GM23338 (cell line): ENCODE results near the gene FOXN1. TPM values are rescaled to one million over a fixed set of nuclear protein-coding genes. Genes with fewer than 3 reads are reported as not detected.

Experiments
- ATAC-seq: fragments of 200-7000 bp; cut with Tn5 transposase; 3 replicates; pipeline ENCODE4 v1.9.1; 2020
- DNase-seq: peaks from one replicate; pipeline ENCODE4 v3.0.0-alpha.2; 2015; ENCODE audit warnings: low spot score
- H2AFZ ChIP-seq: fragments of 200-600 bp; sonication (generic); 2 replicates; pipeline ENCODE4 v1.8.0; 2016; ENCODE audit warnings: antibody characterized with exemption, mild to moderate bottlenecking, moderate library complexity
- H3F3A ChIP-seq: fragments of 200-600 bp; sonication (generic); replicated peaks from 2 replicates; pipeline ENCODE4 v1.8.0; 2017; ENCODE audit warnings: antibody characterized with exemption, mixed run types, low read depth
- H3K27ac ChIP-seq: fragments of 200-600 bp; sonication (generic); 2 replicates; pipeline ENCODE4 v1.6.1; 2016; ENCODE audit warnings: low read depth
- H3K27me3 ChIP-seq: fragments of 200-600 bp; sonication (generic); 2 replicates; pipeline ENCODE4 v1.8.0; 2016; ENCODE audit warnings: mild to moderate bottlenecking, mixed run types, moderate library complexity; ENCODE audit not compliant: insufficient read depth
- H3K36me3 ChIP-seq: fragments of 200-600 bp; sonication (generic); 2 replicates; pipeline ENCODE4 v1.8.0; 2016; ENCODE audit warnings: mild to moderate bottlenecking; ENCODE audit not compliant: insufficient read depth
- H3K4me1 ChIP-seq: fragments of 200-600 bp; sonication (generic); 2 replicates; pipeline ENCODE4 v1.8.0; 2016; ENCODE audit warnings: mild to moderate bottlenecking, moderate library complexity; ENCODE audit not compliant: insufficient read depth
- H3K4me2 ChIP-seq: fragments of 200-600 bp; sonication (generic); 2 replicates; pipeline ENCODE4 v1.7.1; 2017; ENCODE audit warnings: mixed run types
- H3K4me3 ChIP-seq: fragments of 200-600 bp; sonication (generic); 2 replicates; pipeline ENCODE4 v1.6.1; 2016; ENCODE audit warnings: mixed run types
- H3K79me2 ChIP-seq: fragments of 200-600 bp; sonication (generic); replicated peaks from 2 replicates; pipeline ENCODE4 v1.8.0; 2017; ENCODE audit warnings: mild to moderate bottlenecking; ENCODE audit not compliant: insufficient read depth
- H3K9me2 ChIP-seq: fragments of 200-600 bp; sonication (generic); 2 replicates; pipeline ENCODE4 v1.8.0; 2017; ENCODE audit not compliant: insufficient read depth
- H4K20me1 ChIP-seq: fragments of 200-600 bp; sonication (generic); replicated peaks from 2 replicates; pipeline ENCODE4 v1.8.0; 2017; ENCODE audit warnings: mild to moderate bottlenecking; ENCODE audit not compliant: insufficient read depth
- H3K27ac Mint-ChIP-seq: 2 replicates; pipeline ENCODE4 v1.8.0; 2020; ENCODE audit warnings: inconsistent platforms, mild to moderate bottlenecking, moderate library complexity, mixed read lengths
- H3K27me3 Mint-ChIP-seq: 3 replicates; pipeline ENCODE4 v1.8.0; 2022; ENCODE audit warnings: low read depth, mild to moderate bottlenecking, moderate library complexity, mixed read lengths, inconsistent platforms; ENCODE audit not compliant: insufficient read depth, poor library complexity
- H3K36me3 Mint-ChIP-seq: 3 replicates; pipeline ENCODE4 v1.8.0; 2021; ENCODE audit warnings: low read depth, mild to moderate bottlenecking, inconsistent platforms, moderate library complexity, mixed read lengths
- H3K4me1 Mint-ChIP-seq: 3 replicates; pipeline ENCODE4 v1.8.0; 2020; ENCODE audit warnings: mild to moderate bottlenecking, inconsistent platforms, mixed read lengths
- H3K4me3 Mint-ChIP-seq: 3 replicates; pipeline ENCODE4 v1.8.0; 2021; ENCODE audit warnings: moderate library complexity, mild to moderate bottlenecking, inconsistent platforms, mixed read lengths
- H3K9me3 Mint-ChIP-seq: 3 replicates; pipeline ENCODE4 v1.8.0; 2020; ENCODE audit warnings: moderate library complexity, mild to moderate bottlenecking, inconsistent platforms, mixed read lengths
- CREB1 ChIP-seq: fragments of 250-450 bp; sonication (Bioruptor Pico); IDR thresholded peaks from 2 replicates; pipeline ENCODE4 v1.5.0; 2020; ENCODE audit warnings: low read depth, mild to moderate bottlenecking, moderate library complexity
- EZH2 ChIP-seq: fragments of 200-600 bp; sonication (generic); IDR thresholded peaks from one replicate; pipeline ENCODE4 v1.8.0; 2017; ENCODE audit warnings: antibody characterized with exemption, mild to moderate bottlenecking, low read depth; ENCODE audit not compliant: unreplicated experiment
- EZH2phosphoT487 ChIP-seq: fragments of 200-600 bp; sonication (generic); IDR thresholded peaks from one replicate; pipeline ENCODE4 v1.8.1; 2018; ENCODE audit warnings: antibody characterized with exemption; ENCODE audit not compliant: unreplicated experiment
- JUNB ChIP-seq: IDR thresholded peaks from one replicate; pipeline ENCODE4 v1.6.1; 2016; ENCODE audit warnings: antibody characterized with exemption; ENCODE audit not compliant: unreplicated experiment
- NANOG ChIP-seq: IDR thresholded peaks from 2 replicates; pipeline ENCODE4 v1.6.1; 2016; ENCODE audit warnings: antibody characterized with exemption, borderline replicate concordance
- STAT1 ChIP-seq: IDR thresholded peaks from one replicate; pipeline ENCODE4 v1.6.1; 2016; ENCODE audit warnings: antibody characterized with exemption; ENCODE audit not compliant: unreplicated experiment
- ZNF114 ChIP-seq: fragments of 250-450 bp; sonication (Bioruptor Pico); IDR thresholded peaks from 2 replicates; pipeline ENCODE4 v1.5.0; 2020; ENCODE audit warnings: mild to moderate bottlenecking, moderate library complexity
- polyA plus RNA-seq: library from polyadenylated mRNA; unstranded; fragments of >200 nt; fragmentation: Nextera tagmentation; extraction: Ambion mirVana; gene quantifications from 2 replicates; pipeline ENCODE4 v1.2.1, GENCODE V29; 2016
- total RNA-seq: library from RNA; depleted of rRNA; stranded (reverse); fragments of >200 nt; shearing (Covaris generic); gene quantifications from 2 replicates; pipeline ENCODE4 v1.2.3, GENCODE V29; 2014
- TF ChIP-seq, protein P1 (sequence below): fragments of 250-450 bp; sonication (Bioruptor Pico); IDR thresholded peaks from 2 replicates; pipeline ENCODE4 v1.5.0; 2020; ENCODE audit warnings: mild to moderate bottlenecking, moderate library complexity
- TF ChIP-seq, protein P2 (sequence below): IDR thresholded peaks from one replicate; pipeline ENCODE4 v1.6.1; 2018; ENCODE audit warnings: antibody characterized with exemption; ENCODE audit not compliant: unreplicated experiment
- TF ChIP-seq, protein P3 (sequence below), 2 experiments: fragments of 200-600 bp in 1 of 2; sonication (generic) in 1 of 2; conservative IDR thresholded peaks; 2 replicates each; pipeline versions ENCODE4 v1.5.1 to v1.6.1; 2016 to 2017; ENCODE audit warnings: antibody characterized with exemption in 2 of 2, low read depth in 2 of 2, mild to moderate bottlenecking in 2 of 2, moderate library complexity in 1 of 2
- TF ChIP-seq, protein P4 (sequence below): IDR thresholded peaks from 2 replicates; pipeline ENCODE4 v1.6.1; 2016; ENCODE audit warnings: antibody characterized with exemption

The FOXN1 gene
- total and polyA plus RNA-seq, 2 experiments from 2014 or later = not detected

DNA sequence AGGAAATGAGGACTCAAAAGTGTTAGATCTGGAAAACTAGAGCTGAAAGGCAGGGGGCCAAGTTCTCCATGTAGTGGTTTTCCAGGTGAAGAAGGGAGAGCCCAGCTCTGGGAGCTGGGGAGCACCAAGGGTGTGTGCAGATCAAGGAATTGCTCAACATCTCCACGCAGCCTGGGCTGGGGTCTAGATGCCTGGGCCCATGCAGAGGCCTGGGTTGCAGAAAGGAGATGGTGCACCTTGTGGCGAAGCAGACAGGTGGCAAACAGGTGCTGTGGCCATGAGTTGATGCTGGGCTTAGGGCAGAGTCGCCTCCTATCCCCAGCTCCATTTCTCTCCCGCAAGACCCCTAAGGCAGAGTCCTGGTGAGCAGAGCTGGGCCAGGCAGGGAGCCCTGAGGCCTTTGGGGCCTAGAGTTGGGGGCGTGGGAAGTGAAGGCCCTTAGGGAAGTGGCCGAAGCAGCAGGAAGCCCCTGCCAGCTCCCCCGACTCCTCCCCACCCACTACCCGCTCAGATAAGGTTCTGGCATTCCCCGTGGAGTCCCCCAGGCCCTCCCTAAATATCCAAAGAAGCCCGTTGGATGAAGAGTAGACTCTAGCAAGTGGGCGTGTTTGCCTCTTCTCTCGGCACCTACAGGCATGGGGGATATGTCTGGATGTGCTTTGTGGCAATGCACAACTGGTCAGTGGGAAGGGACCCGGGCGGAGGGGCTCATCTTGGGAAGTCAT lies 777 bp downstream of the FOXN1 start (continued):
- TF ChIP-seq, protein P1, sequence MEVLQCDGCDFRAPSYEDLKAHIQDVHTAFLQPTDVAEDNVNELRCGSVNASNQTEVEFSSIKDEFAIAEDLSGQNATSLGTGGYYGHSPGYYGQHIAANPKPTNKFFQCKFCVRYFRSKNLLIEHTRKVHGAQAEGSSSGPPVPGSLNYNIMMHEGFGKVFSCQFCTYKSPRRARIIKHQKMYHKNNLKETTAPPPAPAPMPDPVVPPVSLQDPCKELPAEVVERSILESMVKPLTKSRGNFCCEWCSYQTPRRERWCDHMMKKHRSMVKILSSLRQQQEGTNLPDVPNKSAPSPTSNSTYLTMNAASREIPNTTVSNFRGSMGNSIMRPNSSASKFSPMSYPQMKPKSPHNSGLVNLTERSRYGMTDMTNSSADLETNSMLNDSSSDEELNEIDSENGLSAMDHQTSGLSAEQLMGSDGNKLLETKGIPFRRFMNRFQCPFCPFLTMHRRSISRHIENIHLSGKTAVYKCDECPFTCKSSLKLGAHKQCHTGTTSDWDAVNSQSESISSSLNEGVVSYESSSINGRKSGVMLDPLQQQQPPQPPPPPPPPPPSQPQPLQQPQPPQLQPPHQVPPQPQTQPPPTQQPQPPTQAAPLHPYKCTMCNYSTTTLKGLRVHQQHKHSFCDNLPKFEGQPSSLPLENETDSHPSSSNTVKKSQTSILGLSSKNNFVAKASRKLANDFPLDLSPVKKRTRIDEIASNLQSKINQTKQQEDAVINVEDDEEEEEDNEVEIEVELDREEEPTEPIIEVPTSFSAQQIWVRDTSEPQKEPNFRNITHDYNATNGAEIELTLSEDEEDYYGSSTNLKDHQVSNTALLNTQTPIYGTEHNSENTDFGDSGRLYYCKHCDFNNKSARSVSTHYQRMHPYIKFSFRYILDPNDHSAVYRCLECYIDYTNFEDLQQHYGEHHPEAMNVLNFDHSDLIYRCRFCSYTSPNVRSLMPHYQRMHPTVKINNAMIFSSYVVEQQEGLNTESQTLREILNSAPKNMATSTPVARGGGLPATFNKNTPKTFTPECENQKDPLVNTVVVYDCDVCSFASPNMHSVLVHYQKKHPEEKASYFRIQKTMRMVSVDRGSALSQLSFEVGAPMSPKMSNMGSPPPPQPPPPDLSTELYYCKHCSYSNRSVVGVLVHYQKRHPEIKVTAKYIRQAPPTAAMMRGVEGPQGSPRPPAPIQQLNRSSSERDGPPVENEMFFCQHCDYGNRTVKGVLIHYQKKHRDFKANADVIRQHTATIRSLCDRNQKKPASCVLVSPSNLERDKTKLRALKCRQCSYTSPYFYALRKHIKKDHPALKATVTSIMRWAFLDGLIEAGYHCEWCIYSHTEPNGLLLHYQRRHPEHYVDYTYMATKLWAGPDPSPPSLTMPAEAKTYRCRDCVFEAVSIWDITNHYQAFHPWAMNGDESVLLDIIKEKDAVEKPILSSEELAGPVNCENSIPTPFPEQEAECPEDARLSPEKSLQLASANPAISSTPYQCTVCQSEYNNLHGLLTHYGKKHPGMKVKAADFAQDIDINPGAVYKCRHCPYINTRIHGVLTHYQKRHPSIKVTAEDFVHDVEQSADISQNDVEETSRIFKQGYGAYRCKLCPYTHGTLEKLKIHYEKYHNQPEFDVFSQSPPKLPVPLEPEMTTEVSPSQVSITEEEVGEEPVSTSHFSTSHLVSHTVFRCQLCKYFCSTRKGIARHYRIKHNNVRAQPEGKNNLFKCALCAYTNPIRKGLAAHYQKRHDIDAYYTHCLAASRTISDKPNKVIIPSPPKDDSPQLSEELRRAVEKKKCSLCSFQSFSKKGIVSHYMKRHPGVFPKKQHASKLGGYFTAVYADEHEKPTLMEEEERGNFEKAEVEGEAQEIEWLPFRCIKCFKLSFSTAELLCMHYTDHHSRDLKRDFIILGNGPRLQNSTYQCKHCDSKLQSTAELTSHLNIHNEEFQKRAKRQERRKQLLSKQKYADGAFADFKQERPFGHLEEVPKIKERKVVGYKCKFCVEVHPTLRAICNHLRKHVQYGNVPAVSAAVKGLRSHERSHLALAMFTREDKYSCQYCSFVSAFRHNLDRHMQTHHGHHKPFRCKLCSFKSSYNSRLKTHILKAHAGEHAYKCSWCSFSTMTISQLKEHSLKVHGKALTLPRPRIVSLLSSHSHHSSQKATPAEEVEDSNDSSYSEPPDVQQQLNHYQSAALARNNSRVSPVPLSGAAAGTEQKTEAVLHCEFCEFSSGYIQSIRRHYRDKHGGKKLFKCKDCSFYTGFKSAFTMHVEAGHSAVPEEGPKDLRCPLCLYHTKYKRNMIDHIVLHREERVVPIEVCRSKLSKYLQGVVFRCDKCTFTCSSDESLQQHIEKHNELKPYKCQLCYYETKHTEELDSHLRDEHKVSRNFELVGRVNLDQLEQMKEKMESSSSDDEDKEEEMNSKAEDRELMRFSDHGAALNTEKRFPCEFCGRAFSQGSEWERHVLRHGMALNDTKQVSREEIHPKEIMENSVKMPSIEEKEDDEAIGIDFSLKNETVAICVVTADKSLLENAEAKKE (CRISPR knock-in tag) = no peak

DNA sequence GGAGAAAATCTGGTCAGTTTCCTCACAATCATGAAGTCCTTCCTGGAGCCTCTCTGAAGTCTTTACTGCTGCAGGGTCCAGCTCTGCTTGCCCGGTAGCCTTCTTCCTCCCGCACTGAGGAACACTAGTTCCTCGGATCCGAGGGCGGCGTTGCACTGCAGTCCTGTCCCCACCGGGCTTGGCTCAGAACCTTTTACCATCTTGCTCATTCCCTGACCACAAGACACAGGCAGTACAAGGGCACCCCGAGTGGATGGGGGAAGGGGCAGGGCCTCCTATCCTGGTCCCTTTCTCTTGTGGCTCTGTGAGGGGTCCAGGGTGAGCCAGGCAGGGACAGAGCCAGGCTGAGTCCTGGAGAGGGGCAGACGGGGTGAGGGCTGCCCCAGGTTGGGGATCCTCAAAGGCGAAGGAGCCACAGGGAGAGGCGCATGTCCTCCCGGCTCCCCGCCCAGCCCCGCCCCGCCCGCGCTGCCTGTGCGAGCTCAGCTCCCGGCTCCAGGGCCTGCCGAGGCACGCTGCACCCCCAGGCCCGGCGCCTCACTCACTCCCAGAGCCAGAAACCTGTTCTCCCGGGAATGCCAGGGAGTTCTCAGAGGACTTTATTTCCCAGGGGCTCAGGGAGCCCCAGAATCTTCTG lies 1.5 kb downstream of the FOXN1 start:
- Histone ChIP-seq H3K4me3 (peak overlapping the region; percentile 32), H3K27me3 (0 out of 2 replicates have a peak, but pooled peaks cover 6% of the 10 kb centered on the region), H3K4me2 (peak overlapping the region; percentile 60), H3F3A (no peaks in the 10 kb centered on the region), H3K27ac (no peak overlapping the region), H3K79me2 (no peaks in the 10 kb centered on the region), H3K4me1 (peaks cover 15% of the 10 kb centered on the region; the same call in 1 of the 2 replicates), H3K9me2 (no peaks in the 10 kb centered on the region), H4K20me1 (no peaks in the 10 kb centered on the region), H3K36me3 (no peaks in the 10 kb centered on the region), H2AFZ (peak overlapping the region; percentile 99)
- H3K4me1 Mint-ChIP-seq = peaks cover 18% of the 10 kb centered on the region
- DNase-seq (peak; percentile 69), ATAC-seq (peak; percentile 93)
- no peak overlapping the region for H3K27ac Mint-ChIP-seq
- H3K4me3 Mint-ChIP-seq = no peak overlapping the region
- H3K27me3 Mint-ChIP-seq = peaks cover 7% of the 10 kb centered on the region
- no peaks in the 10 kb centered on the region for H3K9me3 Mint-ChIP-seq
- H3K36me3 Mint-ChIP-seq = no peaks in the 10 kb centered on the region
- TF ChIP-seq JUNB (no peak), STAT1 (no peak), EZH2 (no peak), ZNF114 (no peak), EZH2phosphoT487 (no peak), CREB1 (CRISPR knock-in tag) (no peak), NANOG (no peak)
- TF ChIP-seq, protein P2, sequence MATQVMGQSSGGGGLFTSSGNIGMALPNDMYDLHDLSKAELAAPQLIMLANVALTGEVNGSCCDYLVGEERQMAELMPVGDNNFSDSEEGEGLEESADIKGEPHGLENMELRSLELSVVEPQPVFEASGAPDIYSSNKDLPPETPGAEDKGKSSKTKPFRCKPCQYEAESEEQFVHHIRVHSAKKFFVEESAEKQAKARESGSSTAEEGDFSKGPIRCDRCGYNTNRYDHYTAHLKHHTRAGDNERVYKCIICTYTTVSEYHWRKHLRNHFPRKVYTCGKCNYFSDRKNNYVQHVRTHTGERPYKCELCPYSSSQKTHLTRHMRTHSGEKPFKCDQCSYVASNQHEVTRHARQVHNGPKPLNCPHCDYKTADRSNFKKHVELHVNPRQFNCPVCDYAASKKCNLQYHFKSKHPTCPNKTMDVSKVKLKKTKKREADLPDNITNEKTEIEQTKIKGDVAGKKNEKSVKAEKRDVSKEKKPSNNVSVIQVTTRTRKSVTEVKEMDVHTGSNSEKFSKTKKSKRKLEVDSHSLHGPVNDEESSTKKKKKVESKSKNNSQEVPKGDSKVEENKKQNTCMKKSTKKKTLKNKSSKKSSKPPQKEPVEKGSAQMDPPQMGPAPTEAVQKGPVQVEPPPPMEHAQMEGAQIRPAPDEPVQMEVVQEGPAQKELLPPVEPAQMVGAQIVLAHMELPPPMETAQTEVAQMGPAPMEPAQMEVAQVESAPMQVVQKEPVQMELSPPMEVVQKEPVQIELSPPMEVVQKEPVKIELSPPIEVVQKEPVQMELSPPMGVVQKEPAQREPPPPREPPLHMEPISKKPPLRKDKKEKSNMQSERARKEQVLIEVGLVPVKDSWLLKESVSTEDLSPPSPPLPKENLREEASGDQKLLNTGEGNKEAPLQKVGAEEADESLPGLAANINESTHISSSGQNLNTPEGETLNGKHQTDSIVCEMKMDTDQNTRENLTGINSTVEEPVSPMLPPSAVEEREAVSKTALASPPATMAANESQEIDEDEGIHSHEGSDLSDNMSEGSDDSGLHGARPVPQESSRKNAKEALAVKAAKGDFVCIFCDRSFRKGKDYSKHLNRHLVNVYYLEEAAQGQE = no peak
- TF ChIP-seq, protein P3, sequence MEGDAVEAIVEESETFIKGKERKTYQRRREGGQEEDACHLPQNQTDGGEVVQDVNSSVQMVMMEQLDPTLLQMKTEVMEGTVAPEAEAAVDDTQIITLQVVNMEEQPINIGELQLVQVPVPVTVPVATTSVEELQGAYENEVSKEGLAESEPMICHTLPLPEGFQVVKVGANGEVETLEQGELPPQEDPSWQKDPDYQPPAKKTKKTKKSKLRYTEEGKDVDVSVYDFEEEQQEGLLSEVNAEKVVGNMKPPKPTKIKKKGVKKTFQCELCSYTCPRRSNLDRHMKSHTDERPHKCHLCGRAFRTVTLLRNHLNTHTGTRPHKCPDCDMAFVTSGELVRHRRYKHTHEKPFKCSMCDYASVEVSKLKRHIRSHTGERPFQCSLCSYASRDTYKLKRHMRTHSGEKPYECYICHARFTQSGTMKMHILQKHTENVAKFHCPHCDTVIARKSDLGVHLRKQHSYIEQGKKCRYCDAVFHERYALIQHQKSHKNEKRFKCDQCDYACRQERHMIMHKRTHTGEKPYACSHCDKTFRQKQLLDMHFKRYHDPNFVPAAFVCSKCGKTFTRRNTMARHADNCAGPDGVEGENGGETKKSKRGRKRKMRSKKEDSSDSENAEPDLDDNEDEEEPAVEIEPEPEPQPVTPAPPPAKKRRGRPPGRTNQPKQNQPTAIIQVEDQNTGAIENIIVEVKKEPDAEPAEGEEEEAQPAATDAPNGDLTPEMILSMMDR (conservative IDR thresholded peaks at IDR 0.05; ENCODE audit: low read depth in 2 of 2) = no peak
- TF ChIP-seq, protein P4, sequence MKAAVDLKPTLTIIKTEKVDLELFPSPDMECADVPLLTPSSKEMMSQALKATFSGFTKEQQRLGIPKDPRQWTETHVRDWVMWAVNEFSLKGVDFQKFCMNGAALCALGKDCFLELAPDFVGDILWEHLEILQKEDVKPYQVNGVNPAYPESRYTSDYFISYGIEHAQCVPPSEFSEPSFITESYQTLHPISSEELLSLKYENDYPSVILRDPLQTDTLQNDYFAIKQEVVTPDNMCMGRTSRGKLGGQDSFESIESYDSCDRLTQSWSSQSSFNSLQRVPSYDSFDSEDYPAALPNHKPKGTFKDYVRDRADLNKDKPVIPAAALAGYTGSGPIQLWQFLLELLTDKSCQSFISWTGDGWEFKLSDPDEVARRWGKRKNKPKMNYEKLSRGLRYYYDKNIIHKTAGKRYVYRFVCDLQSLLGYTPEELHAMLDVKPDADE = no peak
